Activated T-cell treated with anti-CD3 and anti-CD28 coated beads, Interleukin-2, amount 50 U/mL, for 72 hours (primary cell): ENCODE results near the gene PRDX1. TPM values are rescaled to one million over a fixed set of nuclear protein-coding genes. Genes with fewer than 3 reads are reported as not detected.

Source experiments
- ATAC-seq, 2 donors: fragments of 150-1000 bp; cut with Tn5 transposase; replicated peaks in 1 of 2; 2 replicates each; pipeline ENCODE4 v1.10.0; 2021; ENCODE audit warnings: moderate library complexity in 2 of 2, mild to moderate bottlenecking in 1 of 2
- DNase-seq, 2 donors: peaks; one replicate each; pipeline ENCODE4 v3.0.0; 2021 to 2022; ENCODE audit warnings: mixed read lengths in 1 of 2
- H3K27ac Mint-ChIP-seq: one replicate; pipeline ENCODE4 v1.8.0; 2022; ENCODE audit warnings: mild to moderate bottlenecking, moderate library complexity, mixed read lengths
- H3K27me3 Mint-ChIP-seq: one replicate; pipeline ENCODE4 v1.8.0; 2022; ENCODE audit warnings: low read depth, mixed read lengths
- H3K36me3 Mint-ChIP-seq, 2 donors: one replicate each; pipeline ENCODE4 v1.8.0; 2022; ENCODE audit warnings: mixed read lengths in 2 of 2, mild to moderate bottlenecking in 1 of 2; ENCODE audit not compliant: insufficient read depth in 2 of 2
- H3K4me1 Mint-ChIP-seq: one replicate; pipeline ENCODE4 v1.8.0; 2022; ENCODE audit warnings: low read depth, mixed read lengths
- H3K4me3 Mint-ChIP-seq, 2 donors: one replicate each; pipeline ENCODE4 v1.8.0; 2022; ENCODE audit warnings: mild to moderate bottlenecking in 2 of 2, mixed read lengths in 2 of 2, moderate library complexity in 2 of 2
- H3K9me3 Mint-ChIP-seq, 2 donors: one replicate each; pipeline ENCODE4 v1.8.0; 2022; ENCODE audit warnings: mixed read lengths in 2 of 2
- total RNA-seq, 2 donors: library from RNA; stranded (reverse); gene quantifications; one replicate each; pipeline ENCODE4 v1.2.3, GENCODE V29; 2022

The PRDX1 gene
- total RNA-seq, 2 donors from 2014 or later: 128 to 146 TPM

GRCh38 chr1:45465277-45465676 lies 56.4 kb downstream of the PRDX1 start:
- DNase-seq (no peak), ATAC-seq (no peak)
- Mint-ChIP-seq H3K9me3 (no peaks in the 10 kb centered on the region), H3K36me3 (no peaks in the 10 kb centered on the region), H3K27ac (no peak overlapping the region), H3K4me3 (no peak overlapping the region), H3K4me1 (peaks cover 5% of the 10 kb centered on the region), H3K27me3 (no peaks in the 10 kb centered on the region)

Other genes with a start within 250 kb of the PRDX1 start
- 1 to 10 TPM; 4.5 to 5.9 TPM for gene HPDL, start 195.0 kb downstream of the PRDX1 start, total RNA-seq
- gene TOE1, start 181.7 kb downstream of the PRDX1 start, total RNA-seq: 10 to 100 TPM; 23.9 to 34.4 TPM
- gene MUTYH, start 181.4 kb downstream of the PRDX1 start, total RNA-seq: 10 to 100 TPM; 51.9 to 67.9 TPM
- 1 to 10 TPM; 5.9 to 8.8 TPM for gene TESK2, start 30.7 kb downstream of the PRDX1 start, total RNA-seq
- gene CCDC163, start 21.8 kb downstream of the PRDX1 start, total RNA-seq: 10 to 100 TPM; 15.2 to 15.5 TPM
- gene MMACHC, start 21.6 kb downstream of the PRDX1 start, total RNA-seq: 1 to 10 TPM; 3.4 to 4.7 TPM
- 100 to 1,000 TPM; 155 to 178 TPM for gene AKR1A1, start 28.9 kb upstream of the PRDX1 start, total RNA-seq
- 100 to 1,000 TPM; 214 to 241 TPM for gene NASP, start 62.2 kb upstream of the PRDX1 start, total RNA-seq
- 1 to 10 TPM; 5.2 to 5.9 TPM for gene CCDC17, start 102.2 kb upstream of the PRDX1 start, total RNA-seq
- gene GPBP1L1, start 164.6 kb upstream of the PRDX1 start, total RNA-seq: 100 to 1,000 TPM; 140 to 146 TPM
- 10 to 100 TPM; 28.3 to 30.3 TPM for gene TMEM69, start 166.3 kb upstream of the PRDX1 start, total RNA-seq
- gene IPP, start 228.8 kb upstream of the PRDX1 start, total RNA-seq: 10 to 100 TPM; 19.1 to 20.3 TPM